ENCODE measurements around the gene GGT7. TPM values are rescaled to one million over a fixed set of nuclear protein-coding genes. Genes with fewer than 3 reads are reported as not detected.
A peak's percentile ranks its signal among the peaks of the same experiment; 100 is the strongest.
"Not testable (repeated sequence)": the region's sequence is repeated elsewhere in the genome, so short reads cannot be mapped to it uniquely, and the experiment has no call there.

Gene GGT7
- total and polyA plus RNA-seq, 4 donors, result 9.4 to 22.7 (median 12.5) TPM

GRCh38 chr20:34907616-34908469 lies 35.2 kb upstream of the GGT7 start:
- Histone ChIP-seq H3K9me3 (ENCODE audit: control insufficient read depth in 4 of 4, insufficient read depth in 3 of 4, low read length in 3 of 4) (no peaks in the 10 kb centered on the region), H3K27ac (ENCODE audit: low read depth in 1 of 2, low read length in 1 of 2) (peak overlapping the region; percentile 78), H3K4me1 (ENCODE audit: control insufficient read depth in 5 of 5, insufficient read depth in 5 of 5, low read length in 5 of 5) (peaks cover 3 to 12% (median 6%) of the 10 kb centered on the region in 5 donors), H3K4me3 (no peak overlapping the region), H3K36me3 (ENCODE audit: control insufficient read depth in 4 of 4, insufficient read depth in 4 of 4, low read length in 4 of 4) (no peaks in the 10 kb centered on the region), H3K27me3 (ENCODE audit: control insufficient read depth in 3 of 3, insufficient read depth in 3 of 3, low read length in 2 of 3) (no peaks in the 10 kb centered on the region), H3K9ac (ENCODE audit: insufficient read depth in 1 of 2, low read length in 2 of 2) (no peak overlapping the region)
- 26% methylated on average over 7 of the region's 7 CpGs for WGBS, 2 donors
- TF ChIP-seq CTCF (IDR thresholded peaks at IDR 0.05; ENCODE audit: control extremely low read depth, extremely low read depth), result no peak
- ATAC-seq (ENCODE audit: insufficient read depth, low FRiP score) (peak; percentile 78), DNase-seq (peak; percentile 35 to 72 (median 53))

DNA sequence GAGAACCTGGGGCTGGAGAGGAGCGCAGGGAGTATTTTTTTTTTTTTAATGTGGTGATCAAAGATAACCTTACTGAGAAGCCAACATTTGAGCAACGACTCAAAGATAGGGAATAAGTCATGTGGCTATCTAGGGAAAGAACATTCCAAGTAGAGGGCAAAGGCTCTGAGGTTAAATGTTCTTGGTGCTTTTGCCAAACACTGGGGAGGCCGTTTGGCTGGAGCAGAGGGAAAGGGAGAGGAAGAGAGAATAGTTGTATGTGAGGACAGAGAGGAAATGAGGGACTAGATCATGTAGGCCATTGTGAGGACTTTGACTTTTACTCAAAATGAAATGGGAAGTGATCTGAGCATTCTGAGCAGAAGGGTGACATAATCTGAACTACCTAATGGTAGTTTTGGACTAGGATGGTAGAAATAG lies 31.6 kb upstream of the GGT7 start:
- H3K27me3 ChIP-seq (ENCODE audit: control insufficient read depth in 3 of 3, insufficient read depth in 3 of 3, low read length in 2 of 3), result no peaks in the 10 kb centered on the region
- no peak overlapping the region for H3K4me3 ChIP-seq
- ATAC-seq (ENCODE audit: insufficient read depth, low FRiP score) (no peak), DNase-seq (no peak)
- no peak overlapping the region for H3K9ac ChIP-seq (ENCODE audit: insufficient read depth in 1 of 2, low read length in 2 of 2)
- peak overlapping the region in 1 of 2 donors; percentile 73 for H3K27ac ChIP-seq (ENCODE audit: low read depth in 1 of 2, low read length in 1 of 2)
- peaks cover 3 to 12% (median 6%) of the 10 kb centered on the region in 5 donors for H3K4me1 ChIP-seq (ENCODE audit: control insufficient read depth in 5 of 5, insufficient read depth in 5 of 5, low read length in 5 of 5)
- no peaks in the 10 kb centered on the region for H3K9me3 ChIP-seq (ENCODE audit: control insufficient read depth in 4 of 4, insufficient read depth in 3 of 4, low read length in 3 of 4)
- peaks cover 0 to 3% (median 0%) of the 10 kb centered on the region in 4 donors for H3K36me3 ChIP-seq (ENCODE audit: control insufficient read depth in 4 of 4, insufficient read depth in 4 of 4, low read length in 4 of 4)
- TF ChIP-seq CTCF (IDR thresholded peaks at IDR 0.05; ENCODE audit: control extremely low read depth, extremely low read depth), result no peak
- 54 to 62% methylated on average over 3 of the region's 3 CpGs for WGBS, 2 donors

DNA sequence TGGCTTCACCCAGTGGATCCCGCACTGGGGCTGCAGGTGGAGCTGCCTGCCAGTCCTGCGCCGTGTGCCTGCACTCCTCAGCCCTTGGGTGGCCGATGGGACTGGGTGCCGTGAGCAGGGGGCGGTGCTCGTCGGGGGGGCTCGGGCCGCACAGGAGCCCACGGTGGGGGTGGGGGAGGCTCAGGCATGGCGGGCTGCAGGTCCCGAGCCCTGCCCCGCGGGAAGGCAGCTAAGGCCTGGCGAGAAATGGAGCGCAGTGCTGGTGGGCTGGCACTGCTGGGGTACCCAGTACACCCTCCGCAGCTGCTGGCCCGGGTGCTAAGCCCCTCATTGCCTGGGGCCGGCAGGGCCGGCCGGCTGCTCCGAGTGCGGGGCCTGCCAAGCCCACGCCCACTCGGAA lies 26.1 kb upstream of the GGT7 start:
- H3K27me3 ChIP-seq (ENCODE audit: control insufficient read depth in 3 of 3, insufficient read depth in 3 of 3, low read length in 2 of 3); DNase-seq; H3K4me1 ChIP-seq (ENCODE audit: control insufficient read depth in 5 of 5, insufficient read depth in 5 of 5, low read length in 5 of 5); H3K4me3 ChIP-seq; ATAC-seq (ENCODE audit: insufficient read depth, low FRiP score); H3K9ac ChIP-seq (ENCODE audit: insufficient read depth in 1 of 2, low read length in 2 of 2); H3K36me3 ChIP-seq (ENCODE audit: control insufficient read depth in 4 of 4, insufficient read depth in 4 of 4, low read length in 4 of 4); H3K27ac ChIP-seq (ENCODE audit: low read depth in 1 of 2, low read length in 1 of 2); H3K9me3 ChIP-seq (ENCODE audit: control insufficient read depth in 4 of 4, insufficient read depth in 3 of 4, low read length in 3 of 4): not testable (repeated sequence)
- 90 to 92% methylated on average over 18 to 26 of the region's 26 CpGs for WGBS, 2 donors

DNA sequence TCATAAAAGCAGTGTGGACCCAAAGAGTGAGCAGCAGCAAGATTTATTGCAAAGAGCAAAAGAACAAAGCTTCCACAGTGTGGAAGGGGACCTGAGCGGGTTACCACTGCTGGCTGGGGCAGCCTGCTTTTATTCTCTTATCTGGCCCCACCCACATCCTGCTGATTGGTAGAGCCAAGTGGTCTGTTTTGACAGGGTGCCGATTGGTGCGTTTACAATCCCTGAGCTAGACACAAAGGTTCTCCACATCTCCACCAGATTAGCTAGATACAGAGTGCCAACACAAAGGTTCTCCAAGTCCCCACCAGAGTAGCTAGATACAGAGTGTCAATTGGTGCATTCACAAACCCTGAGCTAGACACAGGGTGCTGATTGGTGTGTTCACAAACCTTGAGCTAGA lies 25.5 kb upstream of the GGT7 start:
- not testable (repeated sequence) for ATAC-seq (ENCODE audit: insufficient read depth, low FRiP score); H3K9ac ChIP-seq (ENCODE audit: insufficient read depth in 1 of 2, low read length in 2 of 2)
- 82% methylated on average over 2 of the region's 3 CpGs for WGBS, 2 donors

More for the DNA sequence above, 25.5 kb upstream of the GGT7 start:
- not testable (repeated sequence) for DNase-seq; H3K27ac ChIP-seq (ENCODE audit: low read depth in 1 of 2, low read length in 1 of 2); H3K4me1 ChIP-seq (ENCODE audit: control insufficient read depth in 5 of 5, insufficient read depth in 5 of 5, low read length in 5 of 5); H3K27me3 ChIP-seq (ENCODE audit: control insufficient read depth in 3 of 3, insufficient read depth in 3 of 3, low read length in 2 of 3); H3K4me3 ChIP-seq; H3K9me3 ChIP-seq (ENCODE audit: control insufficient read depth in 4 of 4, insufficient read depth in 3 of 4, low read length in 3 of 4); H3K36me3 ChIP-seq (ENCODE audit: control insufficient read depth in 4 of 4, insufficient read depth in 4 of 4, low read length in 4 of 4)
